GDM1 (cell line): ENCODE data around the gene CDH4.

Source experiments
- DNase-seq: peaks from one replicate; lab custom pipeline; 2025; lab: John Stamatoyannopoulos, UW

Gene CDH4

DNA sequence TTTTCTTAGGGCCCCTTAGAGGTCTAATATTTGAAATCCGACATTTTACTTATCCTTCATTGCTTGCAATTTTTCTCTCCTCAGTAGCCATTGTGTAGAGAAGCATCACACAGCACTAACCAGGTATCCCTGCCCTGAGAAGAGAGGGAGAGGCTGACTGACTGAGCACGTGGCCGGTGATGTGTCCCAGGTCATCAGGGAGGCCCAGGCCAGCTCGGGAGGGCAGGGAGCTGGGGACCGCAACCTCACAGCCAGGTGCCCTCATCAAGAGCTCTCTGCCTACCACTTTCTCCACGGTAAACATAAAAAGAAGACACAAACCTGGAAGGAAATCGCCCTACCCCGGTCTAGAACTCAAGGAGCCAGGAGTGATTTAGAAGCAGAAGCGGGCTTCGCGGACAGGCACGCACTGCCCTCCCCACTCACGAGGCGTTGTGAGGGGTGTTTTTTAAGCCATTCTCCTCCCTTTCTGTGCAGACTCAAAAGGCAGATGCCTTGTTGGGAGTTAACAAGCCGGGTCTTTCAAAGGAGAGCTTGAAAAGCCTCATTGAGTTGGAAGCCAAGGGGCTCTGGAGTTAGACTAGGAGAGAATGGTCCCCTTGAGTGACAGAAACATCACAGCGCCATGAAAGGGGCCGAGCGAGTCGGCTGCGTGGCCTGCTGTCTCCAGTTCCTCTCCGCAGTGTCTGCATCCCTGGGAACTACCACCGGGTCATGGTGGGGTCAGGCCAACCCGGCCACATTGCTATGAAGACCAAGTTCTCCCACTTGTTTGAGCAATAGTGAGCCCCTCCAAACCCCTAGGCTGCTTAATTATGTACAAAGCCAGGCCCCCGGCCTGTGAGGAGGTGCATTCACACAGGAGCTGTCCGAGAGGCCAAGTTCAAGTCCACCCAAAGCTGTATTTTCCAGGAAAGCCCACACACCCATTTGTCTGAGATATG is 285.4 kb downstream of the CDH4 start:
- DNase-seq, result no peak

DNA sequence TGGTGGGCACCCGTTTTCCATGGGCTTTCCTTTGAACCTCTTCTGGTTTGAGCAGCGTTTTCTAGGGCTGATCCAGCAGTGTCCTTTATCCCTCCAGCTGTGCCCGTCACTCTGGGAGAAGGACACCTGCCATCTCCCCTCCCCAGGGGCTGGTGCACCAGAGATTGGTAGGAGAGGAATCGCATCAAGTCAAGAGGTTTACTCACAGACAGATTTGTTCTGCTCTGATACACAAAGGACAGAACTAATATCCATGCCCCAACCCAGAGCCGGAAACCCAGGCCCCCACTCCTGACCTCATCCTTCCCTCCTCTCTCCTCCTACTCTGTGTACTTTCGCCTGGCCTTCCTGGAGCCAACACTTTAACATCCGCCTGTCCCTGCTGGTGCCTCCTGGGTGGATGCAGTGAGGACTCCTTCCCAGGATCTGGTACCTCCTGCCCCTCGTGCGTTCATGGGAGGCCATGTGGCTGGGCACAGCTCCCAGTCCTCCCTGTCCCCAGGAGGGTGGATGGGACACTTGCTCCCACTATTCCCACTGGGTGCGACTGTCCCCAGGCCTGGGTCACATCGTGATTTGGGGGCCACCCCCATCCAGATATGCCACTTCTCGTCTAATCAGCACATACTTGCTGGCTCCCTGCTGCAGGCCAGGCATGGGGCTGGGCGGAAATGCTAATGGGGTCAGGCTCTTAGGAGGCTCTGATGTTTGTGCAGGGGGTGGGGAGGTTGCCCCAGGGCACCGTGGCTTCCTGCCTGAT is 286.3 kb downstream of the CDH4 start:
- DNase-seq, result no peak

DNA sequence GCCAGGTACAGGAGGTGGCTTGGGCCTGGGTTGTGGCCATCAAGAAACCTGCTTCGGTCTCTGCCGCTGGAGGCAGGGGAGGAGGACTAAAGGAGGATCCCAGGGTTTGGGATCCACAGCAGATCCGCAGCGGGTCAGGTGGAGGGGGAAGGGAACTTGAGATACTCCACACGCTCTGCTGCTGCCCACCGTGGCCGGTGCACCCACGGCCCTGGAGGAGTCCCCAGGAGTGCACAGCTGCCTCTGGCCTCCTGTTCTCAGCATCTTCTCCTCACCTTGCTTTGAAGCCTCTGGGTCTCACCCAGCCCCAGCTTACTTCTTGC is 286.8 kb downstream of the CDH4 start:
- DNase-seq, result no peak

DNA sequence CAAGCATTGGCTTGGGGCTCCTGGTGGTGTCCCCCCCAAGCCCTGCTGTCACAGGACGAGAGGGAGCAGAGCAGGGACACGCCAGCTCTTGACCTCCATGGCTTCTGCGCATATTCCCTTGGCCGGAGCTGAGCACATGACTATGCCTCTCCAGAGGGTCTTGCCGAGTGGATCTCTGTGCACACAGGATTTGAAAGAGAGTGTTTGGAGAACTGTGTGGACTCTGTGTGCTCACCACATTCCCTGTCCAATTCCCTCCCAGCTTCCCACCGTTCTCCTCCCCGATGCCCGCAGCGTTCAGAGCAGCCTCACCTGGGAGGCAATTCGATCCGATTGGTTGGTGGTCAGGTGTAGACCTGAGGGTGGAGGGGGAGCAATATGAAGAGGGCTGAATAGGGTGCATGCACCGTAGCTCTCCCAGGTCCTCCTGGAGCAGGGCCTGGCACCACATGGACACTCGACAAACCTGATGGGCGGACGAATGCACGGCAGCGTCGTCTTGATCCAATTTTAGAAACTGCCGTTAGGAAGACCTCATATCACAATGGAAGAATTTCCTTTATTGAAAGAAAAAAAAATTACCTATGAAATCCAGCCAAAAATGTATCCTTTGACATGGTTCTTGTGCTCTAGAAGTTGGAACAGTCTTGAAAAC is 287.8 kb downstream of the CDH4 start:
- DNase-seq, result no peak

DNA sequence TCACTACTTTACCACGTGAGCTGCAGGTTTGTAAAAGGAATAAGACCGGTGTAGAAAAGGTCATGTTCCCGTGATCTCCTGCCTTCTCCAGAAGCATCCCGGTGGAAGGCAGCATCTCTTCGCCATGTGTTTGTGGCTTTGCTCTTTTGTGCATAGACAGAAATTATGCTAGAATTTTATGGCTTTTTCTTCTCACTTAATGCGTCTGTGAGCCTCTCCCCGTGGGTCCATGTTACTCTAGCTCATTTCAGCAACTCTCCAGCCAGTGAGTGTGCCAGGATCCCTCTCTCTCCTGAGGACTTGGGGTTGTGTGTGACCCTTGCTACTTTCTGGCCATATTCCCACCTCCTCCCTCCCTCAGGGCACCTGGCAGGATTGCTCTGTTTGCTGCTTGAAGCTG is 289.5 kb downstream of the CDH4 start:
- DNase-seq, result no peak

DNA sequence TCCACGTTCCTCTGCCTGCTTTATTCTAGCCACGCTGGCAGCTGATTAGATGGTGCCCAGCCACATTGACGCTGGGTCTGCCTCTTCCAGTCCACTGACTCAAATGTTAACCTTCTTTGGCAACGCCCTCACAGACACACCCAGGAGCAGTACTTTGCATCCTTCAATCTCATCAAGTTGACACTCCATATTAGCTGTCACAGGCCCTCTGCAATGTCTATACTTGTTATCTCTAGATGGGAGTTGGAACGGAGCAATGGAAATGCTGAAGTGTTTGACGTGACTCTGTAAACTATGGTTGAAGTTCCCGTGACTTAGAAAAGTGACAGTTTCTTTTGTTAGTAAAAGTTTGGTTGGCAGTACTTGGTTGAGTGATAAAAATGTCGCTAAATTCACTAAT is 291.0 kb downstream of the CDH4 start:
- DNase-seq, result no peak

DNA sequence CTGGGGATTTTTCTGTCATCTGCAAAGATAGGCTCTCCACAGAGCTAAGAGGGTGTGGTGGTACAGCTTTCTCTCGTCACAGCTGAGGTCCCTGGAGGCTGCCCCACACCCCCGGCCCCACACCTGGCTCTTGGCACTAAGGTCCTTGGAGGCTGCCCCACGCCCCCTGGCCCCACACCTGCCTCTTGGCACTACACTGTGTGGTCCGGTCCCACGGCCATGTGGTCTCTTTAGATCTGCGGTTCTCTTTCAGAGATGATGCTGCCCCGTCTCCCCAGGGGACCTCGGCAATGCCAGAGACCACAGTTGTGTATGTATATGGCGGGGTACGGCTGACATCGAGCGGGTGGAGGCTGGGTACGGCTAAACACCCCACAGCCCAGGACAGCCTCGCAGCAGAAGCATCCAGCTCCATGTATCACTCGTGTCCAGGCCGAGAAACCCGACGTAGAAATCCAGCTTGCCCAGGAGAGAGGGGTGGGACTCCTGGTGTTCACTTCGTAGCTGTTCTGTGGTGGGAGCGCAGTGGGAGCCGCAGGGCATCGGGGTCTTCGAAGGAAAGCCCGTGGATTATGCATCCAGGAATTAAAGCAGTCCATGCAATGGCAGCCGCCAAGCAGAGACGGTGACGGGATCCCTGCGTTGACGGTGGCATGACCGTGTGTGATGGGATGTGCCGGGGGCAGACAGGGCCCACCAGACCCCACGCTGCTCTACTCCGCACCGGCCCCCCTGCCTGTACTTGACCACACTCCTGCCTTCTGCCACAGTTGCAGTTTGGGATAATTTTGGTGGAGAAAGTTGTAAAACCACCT is 292.1 kb downstream of the CDH4 start:
- DNase-seq, result no peak

DNA sequence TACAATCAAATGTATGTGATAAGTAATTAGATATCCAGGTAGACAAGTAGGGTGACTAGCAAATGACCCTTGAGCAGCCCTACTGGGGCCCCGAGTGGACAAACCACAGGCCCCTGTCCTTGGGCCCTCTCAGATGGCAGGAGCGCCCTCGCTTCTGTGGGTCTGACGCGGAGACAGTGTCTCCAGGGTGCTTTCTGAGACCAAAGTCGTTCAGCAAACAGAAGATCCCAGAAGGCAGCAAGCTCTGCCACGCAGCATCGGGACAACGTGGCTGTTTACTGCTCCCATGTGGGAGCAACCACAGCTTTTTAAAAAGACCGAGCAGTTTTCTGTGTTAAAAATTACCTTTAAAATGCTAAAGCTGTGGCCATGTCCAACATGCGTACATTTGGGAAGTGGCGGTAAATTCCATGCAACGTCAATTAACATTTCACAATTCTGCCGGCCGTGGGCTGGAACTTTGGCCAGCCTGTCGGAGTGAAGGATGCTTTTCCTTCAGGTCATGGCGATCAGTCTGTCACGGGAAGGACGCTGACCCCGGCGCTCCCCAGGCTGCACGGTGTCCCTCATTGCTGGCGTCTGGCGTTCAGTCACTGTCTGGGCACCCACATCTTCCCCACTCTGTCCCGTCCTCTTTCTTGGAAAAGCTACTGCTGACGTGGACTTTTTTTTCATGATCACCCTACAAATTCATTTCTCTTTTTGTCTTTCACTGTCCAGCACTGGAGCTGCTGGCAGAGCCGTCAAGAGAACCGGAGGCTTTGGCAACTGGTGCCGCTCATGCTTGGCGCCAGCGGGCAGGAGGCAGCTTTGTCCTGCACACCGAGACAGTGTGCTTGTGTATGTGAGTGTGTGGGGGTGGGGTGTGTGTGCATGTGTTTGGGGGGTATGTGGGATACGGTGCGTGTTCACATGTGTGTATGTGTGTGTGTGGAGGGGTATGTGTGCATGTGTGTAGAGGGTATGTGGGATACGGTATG is 293.1 kb downstream of the CDH4 start:
- DNase-seq, result no peak

DNA sequence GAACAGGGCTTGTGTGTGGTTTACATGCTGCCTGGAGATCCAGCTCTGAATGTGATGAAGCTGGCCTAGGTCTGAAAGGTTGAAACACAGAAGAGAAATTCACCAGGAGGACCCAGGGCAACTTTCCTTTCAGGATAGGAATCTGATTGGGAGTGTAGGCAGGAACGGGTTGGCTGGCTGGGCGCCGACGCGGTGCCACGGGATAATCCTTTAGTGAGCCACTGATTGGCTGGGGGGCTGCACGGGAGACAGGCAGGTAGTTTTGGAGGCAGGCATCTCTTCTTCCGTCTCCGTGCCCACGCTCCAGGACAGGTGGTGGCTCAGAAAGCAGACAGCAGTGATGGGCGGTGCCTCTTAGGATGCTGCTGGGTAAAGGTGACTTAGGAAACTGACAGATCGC is 294.6 kb downstream of the CDH4 start:
- DNase-seq, result no peak

DNA sequence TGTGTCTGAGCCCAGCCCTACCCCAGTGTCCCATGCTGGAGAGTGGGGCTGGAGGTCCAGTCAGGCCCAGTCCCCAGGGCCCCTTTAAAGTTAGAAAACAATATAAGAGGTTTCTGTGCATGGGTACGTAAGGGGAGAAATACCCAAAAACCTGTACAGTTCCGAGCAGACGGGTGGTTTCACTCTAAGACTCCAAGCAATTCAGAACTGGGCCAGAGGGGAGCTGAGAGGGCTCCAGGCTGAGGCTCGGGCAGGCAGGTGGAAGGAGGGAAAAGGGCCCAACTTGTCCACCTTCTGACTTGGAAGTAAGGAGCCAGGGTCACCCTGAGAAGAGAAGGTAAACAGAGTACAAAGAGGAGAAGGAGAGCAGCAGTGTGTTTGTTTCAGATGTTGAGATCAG is 296.0 kb downstream of the CDH4 start:
- DNase-seq, result no peak

DNA sequence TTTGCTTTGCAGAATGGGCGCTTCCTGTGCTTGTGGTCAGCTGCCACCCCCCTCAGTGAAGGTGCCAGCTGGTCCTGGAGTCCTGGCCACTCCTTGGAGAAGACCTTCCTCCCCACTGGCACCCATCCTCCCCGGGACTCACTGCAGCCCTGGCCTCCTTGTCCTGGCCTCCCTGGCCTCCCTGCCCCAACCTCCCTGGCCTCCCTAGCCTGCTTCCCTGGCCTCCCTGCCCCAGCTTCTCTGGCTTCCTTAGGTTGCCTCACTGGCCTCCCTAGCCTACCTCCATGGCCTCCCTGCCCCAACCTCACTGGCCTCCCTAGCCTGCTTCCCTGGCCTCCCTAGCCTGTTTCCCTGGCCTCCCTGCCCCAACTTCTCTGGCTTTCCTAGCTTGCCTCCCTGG is 297.8 kb downstream of the CDH4 start:
- no peak for DNase-seq

DNA sequence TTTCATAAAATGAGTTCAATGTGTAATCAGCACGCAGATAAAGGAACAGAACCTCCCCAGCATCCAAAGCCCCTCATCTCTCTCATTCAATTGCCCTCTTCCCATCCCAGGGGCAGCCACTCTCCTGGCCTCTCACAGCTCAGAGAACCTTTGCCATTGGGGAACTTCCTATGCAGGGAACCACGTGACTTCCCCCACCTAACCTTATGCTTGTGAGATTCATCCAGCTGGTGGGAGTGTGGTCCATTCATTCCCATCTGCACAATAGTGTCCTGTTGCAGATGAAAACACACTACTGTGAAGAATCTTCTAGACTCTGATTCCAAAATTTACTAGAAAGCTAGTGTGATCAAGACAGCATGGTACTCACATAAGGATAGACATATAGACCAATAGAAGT is 299.3 kb downstream of the CDH4 start:
- DNase-seq, result no peak

DNA sequence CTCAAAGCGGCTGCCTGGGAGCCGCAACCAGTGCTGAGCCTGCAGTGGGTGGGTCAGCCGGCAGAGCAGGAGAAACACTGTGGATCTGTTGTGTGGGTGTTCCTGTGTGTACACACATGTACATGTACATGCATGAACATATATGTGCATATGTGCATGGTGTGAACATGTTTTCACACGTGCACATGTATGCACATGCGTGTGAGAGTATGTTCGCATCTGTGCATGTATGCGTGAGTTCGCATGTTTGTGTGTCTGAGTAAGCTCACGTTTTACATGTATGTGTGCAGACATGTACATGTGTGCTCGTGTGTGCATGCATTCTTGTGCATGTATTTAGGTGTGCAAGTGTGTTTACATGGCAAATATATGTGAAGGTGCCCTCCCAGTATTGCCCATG is 302.6 kb downstream of the CDH4 start:
- DNase-seq, result no peak

DNA sequence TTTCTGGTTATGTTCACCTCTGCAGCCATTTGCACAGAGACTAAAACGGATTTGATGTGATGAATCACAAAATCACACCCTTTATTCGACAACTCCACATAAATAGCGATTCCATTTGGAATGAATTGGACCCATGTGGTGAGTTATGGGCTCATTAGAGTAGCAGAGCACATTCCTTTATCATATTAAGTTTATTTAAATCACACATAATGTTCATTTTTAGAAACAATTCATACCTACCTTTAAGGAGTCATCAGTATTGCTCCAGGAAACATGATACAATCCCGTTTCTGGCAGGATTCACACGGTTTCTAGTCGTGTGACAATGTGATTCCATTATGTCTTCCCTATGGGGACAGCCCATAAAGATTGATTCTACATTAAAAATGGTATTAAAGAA is 303.5 kb downstream of the CDH4 start:
- DNase-seq, result no peak

DNA sequence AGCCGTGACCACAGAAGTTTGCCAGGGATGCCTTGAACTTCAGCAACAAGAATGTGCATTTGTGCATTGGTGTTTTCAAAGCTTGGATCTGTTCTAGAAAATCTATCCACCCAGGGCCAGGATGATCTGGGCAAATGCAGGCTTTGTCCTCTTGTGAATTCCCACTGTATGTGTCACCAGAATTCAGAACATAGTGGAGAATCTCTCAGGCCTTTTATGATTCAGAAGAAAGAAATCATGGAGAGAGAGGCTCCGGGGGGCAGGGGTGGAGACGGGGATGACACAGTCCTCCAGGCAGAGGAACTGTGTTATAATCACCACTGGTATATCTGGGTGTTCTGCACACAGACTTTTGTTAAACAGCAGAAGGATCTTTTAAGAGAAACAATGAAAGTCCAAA is 304.1 kb downstream of the CDH4 start:
- no peak for DNase-seq

DNA sequence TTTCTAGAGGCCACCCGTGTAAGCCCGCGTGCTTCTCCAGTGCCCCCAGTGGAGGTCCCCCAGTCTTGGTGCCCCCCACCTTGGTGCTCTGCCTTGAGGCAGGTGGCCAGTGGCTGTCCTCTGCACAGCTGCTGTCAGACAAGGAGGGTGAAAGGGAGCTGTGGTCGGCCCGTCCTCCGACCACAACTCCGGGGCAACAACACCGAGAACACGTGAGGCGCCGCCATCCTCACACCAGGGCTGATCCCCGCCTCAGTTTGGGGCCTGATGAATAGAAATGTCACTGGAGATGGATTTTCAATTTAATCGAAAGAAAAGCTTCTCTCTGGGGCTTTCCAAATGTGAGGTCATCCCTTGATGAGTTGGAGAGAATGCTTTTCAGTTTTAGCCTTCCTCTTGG is 304.6 kb downstream of the CDH4 start:
- DNase-seq, result no peak

DNA sequence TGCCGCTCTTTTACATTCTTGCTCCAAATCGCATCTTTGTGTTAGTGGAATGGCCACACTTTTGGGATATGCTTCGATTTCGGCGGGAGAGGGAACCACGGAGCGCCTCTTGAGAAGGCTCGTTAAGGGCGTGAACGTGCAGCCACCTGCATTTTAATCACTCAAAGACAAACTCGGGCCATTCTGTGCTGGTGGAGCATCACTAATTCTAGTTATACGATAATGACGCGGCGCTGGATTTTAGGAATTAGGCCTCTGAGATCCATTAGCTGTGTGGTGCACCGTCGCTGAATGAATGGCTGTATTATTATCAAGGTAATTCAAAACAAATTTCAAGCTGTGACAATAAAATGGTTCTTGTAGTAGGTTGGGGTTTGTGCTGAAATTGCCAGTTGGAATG is 305.6 kb downstream of the CDH4 start:
- no peak for DNase-seq

DNA sequence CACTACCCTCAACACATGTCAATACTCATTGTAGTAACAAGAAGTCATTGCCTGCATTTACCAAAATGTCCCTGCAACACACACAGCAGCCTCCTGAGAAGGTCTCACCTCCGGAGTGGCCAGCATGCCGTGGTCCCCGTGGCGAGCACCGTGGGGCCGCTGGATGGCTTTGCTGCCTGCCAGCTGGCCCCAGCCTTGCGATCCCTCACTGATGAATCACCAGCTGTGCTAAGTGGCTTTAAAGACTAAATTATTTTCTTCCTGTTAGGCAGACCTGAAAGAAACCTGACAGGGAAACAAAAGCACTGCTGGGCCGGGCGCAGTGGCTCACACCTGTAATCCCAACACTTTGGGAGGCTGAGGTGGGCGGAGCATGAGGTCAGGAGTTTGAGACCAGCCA is 306.7 kb downstream of the CDH4 start:
- DNase-seq, result no peak

DNA sequence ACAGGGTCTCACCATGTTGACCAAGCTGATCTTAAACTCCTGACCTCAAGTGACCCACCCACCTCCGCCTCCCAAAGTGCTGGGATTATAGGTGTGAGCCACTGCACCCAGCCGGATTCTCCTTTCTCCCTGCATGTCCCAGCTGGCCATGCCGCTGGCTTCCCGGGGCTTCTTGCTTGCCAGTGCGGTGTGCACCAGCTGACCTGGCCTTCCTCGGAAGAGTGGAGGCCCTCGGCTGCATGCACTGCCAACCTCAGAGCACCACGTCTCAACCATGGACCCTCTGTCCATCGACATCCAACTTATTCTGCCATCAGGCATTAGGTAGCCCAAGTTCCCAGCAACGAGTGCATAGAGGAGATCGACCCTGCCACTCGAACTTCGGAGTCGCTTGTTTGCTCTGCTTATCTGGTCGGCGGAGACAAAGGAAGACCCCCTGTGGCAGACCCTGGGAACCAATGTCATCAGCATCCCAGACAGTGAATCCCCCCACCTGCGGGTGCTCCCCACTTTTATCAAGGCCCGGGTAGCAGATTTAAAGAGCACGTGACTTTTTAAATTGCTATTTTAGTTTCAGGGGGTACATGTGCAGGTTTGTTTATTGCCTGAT is 307.8 kb downstream of the CDH4 start:
- no peak for DNase-seq

DNA sequence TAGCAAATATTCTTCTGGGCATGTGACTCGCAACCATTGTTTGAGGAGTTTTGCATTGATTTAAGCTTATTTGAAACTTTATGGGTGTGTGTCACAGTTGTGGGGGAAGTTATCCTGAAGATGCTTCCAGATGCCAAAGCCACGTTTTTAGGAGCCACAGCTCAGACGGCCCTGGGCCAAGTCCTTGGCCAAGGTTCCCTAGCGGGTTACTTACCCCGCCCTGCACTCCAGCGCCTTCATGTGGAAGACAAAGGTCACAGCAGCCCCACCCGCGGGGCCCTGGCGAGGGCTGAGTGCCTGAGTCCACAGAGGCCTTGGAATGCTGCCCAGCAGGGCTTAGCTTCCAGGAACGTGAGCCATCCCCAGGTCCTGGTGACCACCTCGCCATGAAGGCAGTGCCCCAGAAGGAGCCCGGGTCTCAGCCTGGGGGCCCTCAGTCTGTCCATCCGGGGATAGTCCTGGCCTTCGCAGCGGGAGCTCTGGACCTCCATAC is 308.3 kb downstream of the CDH4 start:
- DNase-seq, result no peak
